ENCODE data around the gene CTNND2.

The CTNND2 gene

GRCh38 chr5:10949856-10950630, 954.2 kb downstream of the CTNND2 start:
- DNase-seq, result no peak

GRCh38 chr5:10946050-10946449, 958.2 kb downstream of the CTNND2 start:
- DNase-seq, result no peak

- DNase-seq, result no peak
These were observed 962.3 kb downstream of the CTNND2 start for GRCh38 chr5:10941900-10942299.

GRCh38 chr5:10936081-10936855, 968.0 kb downstream of the CTNND2 start:
- DNase-seq, result no peak

- DNase-seq, result no peak
These were observed 968.7 kb downstream of the CTNND2 start for GRCh38 chr5:10935536-10935935.

GRCh38 chr5:10934783-10935355, 969.4 kb downstream of the CTNND2 start:
- DNase-seq, result no peak

- no peak for DNase-seq
These were observed 971.1 kb downstream of the CTNND2 start for GRCh38 chr5:10933121-10933520.

- no peak for DNase-seq
These were observed 971.8 kb downstream of the CTNND2 start for GRCh38 chr5:10932426-10932825.

GRCh38 chr5:10927608-10928007, 976.6 kb downstream of the CTNND2 start:
- no peak for DNase-seq

GRCh38 chr5:10923310-10923709, 980.9 kb downstream of the CTNND2 start:
- no peak for DNase-seq

Measured in activated CD4-positive, CD25-positive, alpha-beta regulatory T cell (primary cell).